IPS-18c (cell line): ENCODE results near the gene RRH.
"Not testable (repeated sequence)": the region's sequence is repeated elsewhere in the genome, so short reads cannot be mapped to it uniquely, and the experiment has no call there.

ENCODE experiments used
- H3K4me3 ChIP-seq: 2 replicates; pipeline ENCODE4 v1.7.0; 2013; ENCODE audit warnings: low read depth, mild to moderate bottlenecking, low read length, moderate library complexity; ENCODE audit not compliant: insufficient read depth
- H3K9me3 ChIP-seq: one replicate; pipeline ENCODE4 v1.6.1; 2013; ENCODE audit warnings: mild to moderate bottlenecking, low read length, moderate library complexity; ENCODE audit not compliant: control insufficient read depth, insufficient read depth

The RRH gene

DNA sequence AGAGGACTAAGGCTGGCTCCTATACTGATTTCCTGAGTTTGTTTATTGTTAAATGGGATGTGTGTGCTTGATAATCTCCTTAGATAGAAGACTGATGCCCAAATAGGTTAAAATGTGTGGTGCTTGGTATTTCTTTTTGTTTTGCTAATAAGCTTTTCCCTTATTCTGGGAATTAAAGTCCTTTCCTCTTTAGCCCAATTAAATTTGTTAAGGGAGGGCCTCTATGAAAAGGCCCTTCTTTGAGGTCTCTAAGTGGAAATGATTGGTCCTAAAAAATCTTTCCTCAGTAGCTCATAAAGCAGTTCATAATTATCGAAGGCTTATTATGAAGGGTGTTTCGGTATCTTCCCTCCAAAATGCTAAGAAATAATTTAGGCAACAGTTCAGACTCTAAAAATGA, at the start of gene RRH:
RRH (plus strand) TSS at position 301 of the 400 bp plus-strand sequence; CDS start at position 357, 56 bp downstream.
- no peak within 1 kb of the TSS for H3K4me3 ChIP-seq

DNA sequence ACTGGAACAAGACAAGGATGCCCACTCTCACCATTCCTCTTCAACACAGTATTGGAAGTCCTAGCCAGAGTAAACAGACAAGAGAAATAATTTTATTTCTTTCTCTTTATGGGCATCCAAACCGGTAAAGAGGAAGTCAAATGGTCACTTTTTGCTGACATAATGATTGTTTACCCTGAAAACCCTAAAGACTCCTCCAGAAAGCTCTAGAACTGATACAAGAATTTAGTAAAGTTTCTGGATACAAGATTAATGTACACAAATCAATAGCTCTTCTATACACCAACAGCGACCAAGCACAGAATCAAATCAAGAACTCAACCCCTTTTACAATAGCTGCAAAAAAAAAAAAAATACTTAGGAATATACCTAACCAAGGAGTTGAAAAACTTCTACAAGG, 45.7 kb upstream of the RRH start:
- not testable (repeated sequence) for H3K4me3 ChIP-seq, H3K9me3 ChIP-seq

More for the DNA sequence above, at the start of gene RRH:
- H3K9me3 ChIP-seq, result no peaks in the 10 kb centered on the region

- H3K9me3 ChIP-seq, result no peaks in the 10 kb centered on the region
- H3K4me3 ChIP-seq, result no peak overlapping the region
These were observed 40.9 kb upstream of the RRH start for GRCh38 chr4:109786846-109787245.

DNA sequence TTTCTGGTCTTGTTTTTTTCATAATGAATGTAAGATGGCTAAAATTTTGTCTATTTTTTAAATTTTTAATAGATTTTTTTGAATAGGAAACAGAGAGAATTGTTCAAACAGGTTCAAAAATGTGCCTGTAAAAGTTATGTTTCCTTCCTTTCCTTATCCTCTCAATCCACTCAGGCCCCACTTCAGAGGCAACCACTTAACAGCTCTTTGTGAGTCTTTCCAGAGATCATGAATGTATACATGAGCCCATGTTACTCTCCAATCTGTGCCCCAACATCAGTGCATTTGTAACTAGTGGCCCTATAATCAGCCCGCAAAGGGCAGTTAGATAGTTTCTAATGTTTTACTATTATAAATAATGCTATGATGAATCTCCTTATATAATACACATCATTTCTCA, 40.0 kb upstream of the RRH start:
- no peak overlapping the region for H3K4me3 ChIP-seq
- no peaks in the 10 kb centered on the region for H3K9me3 ChIP-seq

GRCh38 chr4:109795059-109795458, 32.7 kb upstream of the RRH start:
- H3K9me3 ChIP-seq, result no peaks in the 10 kb centered on the region
- H3K4me3 ChIP-seq, result no peak overlapping the region

GRCh38 chr4:109798866-109799265, 28.9 kb upstream of the RRH start:
- Histone ChIP-seq H3K9me3 (no peaks in the 10 kb centered on the region), H3K4me3 (no peak overlapping the region)

DNA sequence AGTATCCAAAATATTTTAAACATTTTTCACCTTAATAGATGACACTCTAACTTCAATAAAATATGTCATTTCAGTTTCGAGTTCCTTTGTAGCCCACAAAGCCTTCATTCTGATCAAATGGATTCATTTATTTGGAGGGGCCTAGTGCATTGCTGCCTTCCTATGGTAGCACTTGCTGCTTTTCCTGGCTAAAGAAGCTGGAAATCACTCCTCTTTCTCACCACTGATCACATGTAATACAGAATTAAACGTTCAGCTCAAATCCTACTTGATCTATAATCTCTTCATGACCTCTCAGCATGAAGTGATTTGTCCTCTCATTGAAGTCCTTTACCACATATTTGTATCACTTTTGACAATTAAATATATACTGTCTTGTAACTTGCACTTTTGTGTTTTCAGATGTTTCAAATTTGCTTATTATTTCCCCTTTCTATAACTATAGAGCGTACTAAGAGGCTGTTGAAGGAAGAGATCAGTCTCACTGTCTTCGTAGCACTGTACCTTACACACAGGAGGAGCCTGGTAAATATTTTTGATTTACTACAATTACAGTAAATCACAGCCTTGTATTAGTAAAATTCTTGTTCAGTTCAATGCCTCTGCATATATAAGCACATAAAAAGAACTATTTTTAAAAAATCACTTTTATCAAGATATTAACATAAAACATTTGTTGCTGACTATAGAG, 26.5 kb upstream of the RRH start:
- Histone ChIP-seq H3K9me3 (no peaks in the 10 kb centered on the region), H3K4me3 (no peak overlapping the region)

DNA sequence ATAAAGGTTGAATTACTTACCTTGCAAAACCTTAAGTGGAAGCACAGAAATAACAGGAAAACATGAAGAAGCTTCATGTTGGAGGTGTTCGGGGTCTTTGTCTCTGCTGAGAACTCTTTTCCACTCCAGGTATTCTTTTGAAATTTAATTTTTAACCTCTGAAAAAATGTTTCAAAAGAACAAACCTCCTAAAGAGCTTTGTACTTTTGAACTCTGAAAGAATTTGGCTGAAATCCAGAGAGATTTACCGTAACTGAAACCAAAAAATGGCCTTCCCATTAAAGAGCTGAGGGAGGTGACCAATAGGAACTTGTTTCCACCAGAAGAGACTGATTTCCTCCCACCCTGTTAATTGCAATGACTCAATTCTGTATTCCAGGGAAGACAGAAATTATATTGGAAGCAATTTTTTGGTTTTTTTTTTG, 25.9 kb upstream of the RRH start, which contains the start of gene CFI:
CFI (minus strand) TSS at position 105 of the 425 bp plus-strand sequence; CDS start at position 77, 28 bp downstream.
- Histone ChIP-seq H3K4me3 (no peak within 1 kb of the TSS), H3K9me3 (no peaks in the 10 kb centered on the region)

- no peaks in the 10 kb centered on the region for H3K9me3 ChIP-seq
These were observed 23.7 kb upstream of the RRH start for GRCh38 chr4:109803924-109804571.

DNA sequence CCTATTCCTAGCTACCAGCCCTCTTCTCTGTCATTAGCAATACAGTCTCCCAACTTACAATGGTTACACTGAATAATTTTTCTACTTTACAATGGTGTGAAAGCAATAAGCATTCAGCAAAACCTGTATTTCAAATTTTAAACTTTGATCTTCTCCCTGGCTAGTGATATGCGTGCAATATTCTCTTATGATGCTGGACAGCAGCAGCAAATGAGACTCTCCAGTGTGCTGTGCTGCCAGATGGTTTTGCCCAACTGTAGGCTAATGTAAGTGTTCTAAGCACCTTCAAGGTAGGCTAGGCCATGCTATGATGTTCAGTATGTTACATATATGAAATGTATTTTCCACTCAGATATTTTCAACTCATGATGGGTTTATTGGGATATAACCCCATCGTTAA, 18.1 kb upstream of the RRH start:
- no peak overlapping the region for H3K4me3 ChIP-seq
- H3K9me3 ChIP-seq, result no peaks in the 10 kb centered on the region

More at GRCh38 chr4:109803924-109804571, 23.7 kb upstream of the RRH start:
- H3K4me3 ChIP-seq, result no peak overlapping the region

GRCh38 chr4:109810552-109811387, 17.0 kb upstream of the RRH start:
- no peaks in the 10 kb centered on the region for H3K9me3 ChIP-seq
- H3K4me3 ChIP-seq, result no peak overlapping the region

DNA sequence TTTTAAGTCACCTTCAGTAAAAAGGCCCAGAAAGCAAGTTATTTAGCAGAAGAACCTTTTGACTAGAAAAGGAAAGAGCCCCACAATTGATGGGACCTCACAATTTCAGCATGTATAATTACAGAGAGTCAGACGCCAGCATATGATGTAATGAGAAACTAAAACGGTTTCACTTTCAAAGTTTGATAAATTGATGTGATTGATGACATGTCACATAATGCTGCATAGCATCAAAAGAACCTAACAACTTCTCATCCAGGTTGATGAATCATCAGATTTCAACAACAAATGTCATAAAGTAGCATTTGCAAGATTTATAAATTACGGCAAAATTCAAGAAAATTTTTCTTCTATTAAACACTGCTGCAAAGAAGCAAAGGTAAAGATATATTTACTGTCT, 16.1 kb upstream of the RRH start:
- H3K4me3 ChIP-seq, result no peak overlapping the region

GRCh38 chr4:109815151-109816081, 12.4 kb upstream of the RRH start, which contains the start of gene GAR1:
GAR1 (plus strand) TSS chr4:109815762; CDS start chr4:109816165, 403 bp downstream.
- peak within 1 kb of the TSS; percentile 80 for H3K4me3 ChIP-seq
- H3K9me3 ChIP-seq, result no peaks in the 10 kb centered on the region

More for the DNA sequence above, 16.1 kb upstream of the RRH start:
- H3K9me3 ChIP-seq, result no peaks in the 10 kb centered on the region

DNA sequence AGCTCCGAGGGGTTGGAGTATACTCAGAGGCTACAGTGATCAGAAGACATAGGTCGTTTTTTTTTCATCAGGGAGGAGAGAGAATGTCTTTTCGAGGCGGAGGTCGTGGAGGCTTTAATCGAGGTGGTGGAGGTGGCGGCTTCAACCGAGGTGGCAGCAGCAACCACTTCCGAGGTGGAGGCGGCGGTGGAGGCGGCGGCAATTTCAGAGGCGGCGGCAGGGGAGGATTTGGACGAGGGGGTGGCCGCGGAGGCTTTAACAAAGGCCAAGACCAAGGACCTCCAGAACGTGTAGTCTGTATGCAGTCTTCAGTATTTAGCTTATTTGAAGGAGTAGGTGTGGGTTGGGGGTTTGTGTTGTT, 11.7 kb upstream of the RRH start:
- peak overlapping the region; percentile 80 for H3K4me3 ChIP-seq
- no peaks in the 10 kb centered on the region for H3K9me3 ChIP-seq

GRCh38 chr4:109816894-109817293, 10.9 kb upstream of the RRH start:
- Histone ChIP-seq H3K4me3 (no peak overlapping the region), H3K9me3 (no peaks in the 10 kb centered on the region)

DNA sequence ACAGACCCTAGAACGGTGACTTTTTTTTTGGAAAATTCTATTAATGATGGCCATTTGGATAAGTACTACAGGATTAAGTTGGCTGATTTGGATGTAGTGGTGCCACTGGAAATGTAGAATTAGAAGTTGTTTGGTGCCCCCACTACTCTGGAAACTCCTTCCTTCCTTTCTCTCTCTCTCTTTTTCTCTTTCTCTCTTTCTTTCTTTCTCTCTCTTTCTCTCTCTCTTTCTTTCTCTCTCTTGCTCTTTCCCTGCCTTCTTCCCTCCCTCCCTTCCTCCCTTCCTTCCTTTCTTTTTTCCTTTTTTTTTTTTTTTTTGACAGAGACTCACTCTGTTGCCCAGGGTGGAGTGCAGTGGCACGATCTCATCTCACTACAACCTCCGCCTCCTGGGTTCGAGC, 9.5 kb upstream of the RRH start:
- Histone ChIP-seq H3K9me3 (no peaks in the 10 kb centered on the region), H3K4me3 (no peak overlapping the region)

DNA sequence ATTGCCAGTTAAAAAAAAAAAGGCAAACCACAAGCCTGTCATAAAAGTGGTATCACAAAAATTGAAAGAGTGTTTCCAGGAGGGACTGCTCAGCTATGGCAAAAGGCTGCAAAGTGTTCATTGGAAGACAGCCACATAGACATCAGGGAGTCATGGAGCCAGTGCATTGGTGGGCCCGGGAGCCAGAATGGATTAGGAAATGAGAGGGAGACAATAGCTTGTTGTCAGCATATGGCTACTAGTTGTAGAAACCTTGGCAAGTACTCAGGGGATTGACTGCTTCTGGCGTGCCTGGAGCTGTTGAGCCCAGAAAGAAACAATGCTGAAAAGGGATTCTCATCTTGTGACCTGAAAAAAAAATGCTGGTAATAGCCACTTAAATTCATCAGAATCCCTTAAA, 7.2 kb upstream of the RRH start:
- Histone ChIP-seq H3K9me3 (no peaks in the 10 kb centered on the region), H3K4me3 (no peak overlapping the region)
